Non-pigmented ciliary epithelial cell (primary cell): ENCODE measurements around the gene CBLN1.
"Not testable (repeated sequence)": the region's sequence is repeated elsewhere in the genome, so short reads cannot be mapped to it uniquely, and the experiment has no call there.

ENCODE experiments used
- DNase-seq: peaks from one replicate; pipeline ENCODE4 v3.0.0-alpha.2; 2010; ENCODE audit warnings: low read depth

Gene CBLN1

DNA sequence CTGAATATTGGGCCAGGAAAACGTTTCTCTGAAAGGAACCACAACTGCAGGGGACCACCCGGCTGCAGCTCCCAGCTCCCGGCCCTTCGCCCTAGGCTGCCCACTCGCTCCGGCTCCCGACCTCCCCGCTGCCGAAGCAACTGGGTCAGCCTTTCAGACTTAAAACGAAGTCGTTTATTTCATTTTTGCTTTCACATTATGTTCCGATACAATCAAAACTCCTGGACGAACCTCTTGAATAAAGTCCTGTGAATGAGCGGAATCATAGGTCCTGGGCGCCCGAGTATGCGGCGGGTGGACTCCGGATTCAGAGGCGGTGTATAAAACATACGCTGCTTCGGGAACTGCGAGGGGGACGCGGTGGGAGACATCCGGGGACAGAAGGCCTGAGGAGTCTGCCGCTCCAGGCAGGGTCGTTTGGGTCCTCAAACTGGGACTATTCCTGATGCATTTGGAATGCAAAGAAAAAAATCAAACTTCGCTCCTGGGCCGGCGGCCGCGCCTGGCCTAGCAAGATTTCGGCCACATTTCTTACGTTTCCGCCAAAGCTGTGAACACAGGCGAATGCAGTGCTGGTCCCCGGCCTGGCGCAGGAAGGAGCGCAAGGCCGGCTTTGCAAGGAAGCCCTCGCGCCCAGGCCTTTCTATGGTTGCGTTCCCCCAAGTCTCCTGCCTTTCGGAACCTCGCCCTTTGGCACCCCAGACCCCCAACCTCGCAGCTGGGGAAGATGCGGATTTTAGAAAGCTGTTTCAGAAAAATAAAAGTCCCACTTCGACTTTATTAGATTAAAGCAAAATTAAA is 3.7 kb downstream of the CBLN1 start:
- DNase-seq, result no peak

- DNase-seq, result no peak
These were observed 4.3 kb downstream of the CBLN1 start for GRCh38 chr16:49277386-49277742.

DNA sequence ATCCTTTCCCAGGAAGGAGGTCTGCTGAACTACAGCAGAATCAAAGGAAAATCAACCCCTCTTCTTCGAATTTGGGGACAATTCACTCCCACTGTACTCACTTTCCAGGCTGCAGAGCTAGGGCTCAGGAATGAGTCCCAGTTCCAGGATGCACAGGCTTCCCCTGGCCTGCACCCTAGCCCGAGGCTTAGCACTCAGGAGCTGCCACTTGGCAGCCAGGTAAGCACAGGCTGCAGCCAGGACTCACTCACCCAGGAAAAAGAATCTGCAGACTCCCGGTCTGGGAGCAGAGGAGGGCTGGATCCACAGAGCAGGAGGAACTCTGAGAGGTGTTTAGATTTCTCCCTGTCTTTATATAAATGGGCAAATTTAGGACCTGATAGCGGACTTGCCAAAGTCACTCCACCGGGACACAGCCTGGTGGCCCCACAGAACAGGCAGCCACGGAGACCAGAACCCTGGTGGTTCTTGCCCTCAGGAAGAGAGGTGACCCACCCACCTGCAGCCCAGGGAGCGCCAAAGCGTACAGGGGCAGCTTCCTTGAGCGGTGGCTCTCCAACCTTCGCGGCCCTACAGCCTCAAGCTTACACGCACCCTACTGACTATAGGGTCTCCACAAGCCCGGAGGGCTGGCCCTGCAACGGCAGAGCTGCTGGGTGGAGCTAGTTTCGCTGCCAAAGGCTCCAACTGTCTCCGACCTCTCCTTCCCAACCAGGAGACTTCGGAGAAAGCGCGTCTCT is 4.8 kb downstream of the CBLN1 start:
- no peak for DNase-seq

- DNase-seq, result no peak
These were observed 5.8 kb downstream of the CBLN1 start for GRCh38 chr16:49275870-49276269.

- no peak for DNase-seq
These were observed 6.4 kb downstream of the CBLN1 start for GRCh38 chr16:49275050-49275730.

DNA sequence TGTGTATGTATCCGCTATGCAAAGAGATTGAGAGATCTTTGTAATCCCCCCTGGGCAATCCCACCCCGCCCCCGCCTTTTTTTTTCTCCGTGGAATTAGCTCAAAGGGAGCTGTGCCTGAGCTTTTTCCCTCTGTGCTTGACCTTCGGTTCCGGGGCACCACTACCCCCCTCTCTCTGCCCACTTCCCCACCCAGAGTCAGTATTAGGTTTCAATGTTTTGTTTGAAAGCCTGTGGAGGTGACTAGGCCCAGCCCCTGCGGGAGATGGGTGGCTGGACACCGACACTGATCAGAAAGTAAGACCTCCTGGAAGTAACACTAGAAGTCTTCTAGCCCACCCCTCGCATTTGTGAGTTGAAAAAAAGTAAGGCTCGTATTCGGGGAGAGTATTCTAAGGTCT is 7.0 kb downstream of the CBLN1 start:
- DNase-seq, result no peak

DNA sequence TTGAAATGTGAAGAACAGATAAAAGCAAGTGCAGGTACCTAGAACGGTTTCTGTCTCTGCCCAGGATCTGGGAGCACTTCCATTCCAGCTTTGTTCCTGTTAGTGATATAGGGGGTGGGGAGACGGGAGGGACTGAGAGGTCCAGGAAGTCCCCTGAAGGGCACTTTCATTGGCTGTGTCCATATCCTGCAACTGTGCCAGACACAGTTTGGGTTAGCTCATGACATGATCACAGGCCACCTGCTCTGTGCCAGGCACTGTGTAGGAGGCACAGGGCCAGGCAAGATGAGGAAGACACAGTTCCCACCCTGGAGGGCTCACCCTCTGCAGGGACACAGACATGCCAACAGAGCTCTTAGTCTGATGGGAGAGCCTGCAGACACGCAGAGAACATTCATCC is 7.9 kb downstream of the CBLN1 start:
- DNase-seq, result no peak

GRCh38 chr16:49271363-49271762 is 10.3 kb downstream of the CBLN1 start:
- no peak for DNase-seq

DNA sequence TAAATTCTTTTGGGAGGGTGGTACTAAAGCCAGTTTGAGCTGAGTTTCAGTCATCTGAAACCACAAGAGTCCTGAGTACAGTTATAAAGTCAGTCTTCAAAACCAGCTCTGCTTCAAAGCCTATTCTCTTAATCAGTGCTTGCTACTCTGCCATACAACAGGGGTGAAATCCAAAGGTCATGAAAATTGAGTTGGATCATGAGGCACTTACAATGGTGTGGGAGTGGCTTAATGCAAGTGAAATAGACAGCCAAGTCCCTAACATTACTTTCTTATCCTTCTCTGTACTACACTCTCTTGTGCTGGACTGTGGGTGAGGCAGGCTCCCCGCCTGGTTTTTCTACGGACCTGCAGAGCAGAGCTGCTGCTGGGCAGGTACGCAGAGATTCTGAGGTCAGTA is 12.4 kb downstream of the CBLN1 start:
- no peak for DNase-seq

GRCh38 chr16:49268667-49269066 is 13.0 kb downstream of the CBLN1 start:
- DNase-seq, result no peak

DNA sequence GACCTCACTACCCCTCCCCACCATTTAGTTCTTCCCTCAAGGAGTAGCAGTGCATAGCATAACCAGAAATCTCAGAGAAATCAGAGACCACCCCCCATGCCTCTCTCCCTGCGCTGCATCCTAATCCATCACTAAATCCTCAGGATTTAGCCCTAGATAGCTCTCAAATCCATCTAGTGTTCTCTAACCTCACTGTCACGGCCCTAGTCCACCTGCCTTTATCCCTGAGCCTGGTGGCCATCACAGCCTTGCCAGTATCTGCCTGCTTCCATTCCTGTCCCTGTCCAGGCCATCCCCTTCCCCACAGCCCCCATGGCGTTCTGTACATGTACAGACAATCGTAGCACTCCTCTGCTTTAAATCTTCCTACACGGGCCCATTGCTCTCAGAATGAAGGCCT is 19.1 kb downstream of the CBLN1 start:
- no peak for DNase-seq

DNA sequence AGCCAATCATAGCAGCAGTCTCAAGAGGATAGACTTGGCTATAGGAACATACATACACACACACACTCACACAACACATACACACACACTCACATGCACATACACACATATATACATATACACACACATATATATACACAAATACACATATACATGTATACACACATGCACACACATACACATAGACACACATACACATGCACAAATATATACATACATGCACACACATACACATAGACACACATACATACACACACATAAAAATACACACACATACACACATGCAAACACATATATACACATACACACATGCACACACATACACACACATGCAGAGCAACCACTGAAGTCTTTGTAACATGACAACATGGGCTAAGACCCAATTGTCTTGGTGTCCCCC is 19.7 kb downstream of the CBLN1 start:
- DNase-seq, result no peak

DNA sequence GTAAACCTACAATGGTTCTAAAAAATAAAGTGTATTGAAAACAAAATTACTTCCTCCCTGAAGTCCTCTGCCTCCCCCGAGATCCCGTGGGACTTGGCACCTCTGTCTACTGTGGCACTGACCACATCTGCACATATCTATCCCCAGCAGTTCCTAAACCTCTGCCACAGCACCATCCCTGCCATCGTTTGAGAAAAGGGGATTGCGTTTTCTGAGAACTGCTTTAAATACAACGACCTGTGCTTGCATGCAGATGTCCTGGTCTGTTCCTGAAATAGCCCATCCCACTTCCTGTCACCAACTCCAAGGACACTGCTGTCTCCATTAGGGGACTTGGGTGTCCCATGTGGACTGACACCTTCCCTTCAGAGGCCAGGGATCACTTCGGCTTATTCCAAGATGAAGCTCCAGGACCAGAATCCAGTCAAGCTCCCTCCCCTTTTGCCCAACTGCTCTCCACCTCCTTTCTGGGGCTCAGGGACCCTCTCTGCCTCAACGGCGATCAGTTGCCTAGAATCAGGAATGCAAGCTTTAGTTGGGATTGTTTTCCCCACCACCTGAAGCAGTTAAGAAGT is 20.6 kb downstream of the CBLN1 start:
- no peak for DNase-seq

DNA sequence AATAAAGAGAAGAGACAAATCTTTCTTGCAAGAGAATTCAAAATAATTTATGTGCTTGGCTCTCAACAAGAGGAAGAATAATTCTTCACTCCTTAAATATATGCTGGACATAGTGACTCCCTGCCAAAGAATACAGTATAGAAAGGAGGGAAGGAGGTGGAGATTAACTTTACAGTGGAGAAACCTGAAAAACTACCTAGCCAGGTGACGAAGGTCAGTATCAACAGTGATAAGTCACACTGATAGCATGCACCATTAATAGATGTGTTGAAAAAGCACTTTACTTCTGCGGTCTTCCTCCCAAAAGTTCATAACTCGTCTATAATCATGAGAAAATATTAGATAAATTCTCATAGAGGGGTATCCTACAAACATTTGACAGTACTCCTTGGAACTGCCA is 21.4 kb downstream of the CBLN1 start:
- DNase-seq, result no peak

GRCh38 chr16:49259330-49259729 is 22.3 kb downstream of the CBLN1 start:
- DNase-seq, result no peak

DNA sequence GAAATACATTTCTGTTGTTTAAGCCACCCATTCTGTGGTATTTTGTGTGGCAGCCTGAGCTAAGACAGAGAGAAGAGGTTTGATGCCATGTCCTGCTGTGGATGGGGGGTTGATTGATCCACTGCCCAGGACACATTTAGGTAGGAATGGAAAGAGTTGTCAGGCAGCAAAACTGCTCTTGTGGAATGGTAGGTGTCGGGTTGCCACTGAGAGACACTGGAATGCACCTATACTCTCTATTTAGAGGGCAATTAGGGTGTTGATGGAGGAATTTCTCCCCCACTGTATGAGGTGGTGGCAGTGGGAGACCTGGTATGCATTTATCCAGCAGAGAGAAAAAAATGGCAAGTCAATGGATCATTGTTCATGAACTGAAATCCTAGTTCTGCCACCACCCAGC is 30.9 kb downstream of the CBLN1 start:
- no peak for DNase-seq

DNA sequence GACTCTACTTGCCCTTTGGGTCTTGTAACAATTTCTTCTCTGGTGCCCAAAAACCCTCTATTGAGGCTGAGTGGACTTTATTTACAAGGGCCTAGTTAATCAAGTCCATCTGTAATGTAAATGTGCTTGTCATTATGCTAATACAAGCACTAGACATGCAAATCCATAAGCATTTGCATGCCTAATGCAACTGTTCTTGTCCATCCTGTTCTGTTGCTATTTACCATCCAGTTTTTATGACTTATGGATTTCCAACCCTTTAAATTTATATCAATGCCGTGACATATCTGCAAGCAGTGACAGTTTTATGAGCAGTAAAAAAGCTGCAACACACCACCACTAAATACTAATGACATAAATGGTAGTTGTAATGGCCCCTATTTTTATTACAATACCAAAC is 33.4 kb downstream of the CBLN1 start:
- no peak for DNase-seq

DNA sequence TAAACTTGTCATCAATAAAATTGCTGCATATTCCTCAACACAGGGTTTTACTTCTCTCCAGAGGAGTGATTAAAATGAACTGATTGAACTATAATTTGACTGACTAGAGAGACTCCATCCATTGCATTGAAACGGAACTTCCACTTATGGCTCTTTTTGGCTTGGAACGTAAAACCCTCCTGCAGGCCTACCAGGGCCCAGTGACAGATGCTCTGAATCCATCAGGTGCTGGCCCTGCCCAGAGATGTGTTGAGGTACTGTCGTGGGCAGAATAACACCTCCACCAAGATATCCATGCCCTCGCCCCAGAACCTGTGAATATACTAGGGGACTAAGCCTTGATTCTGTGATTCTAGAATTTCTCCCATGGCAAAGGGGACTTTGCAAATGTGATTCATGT is 45.4 kb downstream of the CBLN1 start:
- no peak for DNase-seq

GRCh38 chr16:49228335-49228734 is 53.3 kb downstream of the CBLN1 start:
- not testable (repeated sequence) for DNase-seq
